ENCODE measurements around the gene NUDT4.
"Not testable (repeated sequence)": the region's sequence is repeated elsewhere in the genome, so short reads cannot be mapped to it uniquely, and the experiment has no call there.

Gene NUDT4

GRCh38 chr12:93427779-93428564, 50.2 kb downstream of the NUDT4 start:
- TF ChIP-seq CTCF (IDR thresholded peaks at IDR 0.05; ENCODE audit: extremely low read depth, insufficient read depth, missing control alignments): no peak
- DNase-seq (ENCODE audit: low spot score): no peak
- in situ Hi-C loops (cut with MboI; ENCODE audit: low pct_unique_long_range_greater_than_20kb, low sequenced_read_pairs, unreplicated experiment): no loop called here

GRCh38 chr12:93429448-93429847, 51.7 kb downstream of the NUDT4 start:
- no peak for DNase-seq (ENCODE audit: low spot score)
- in situ Hi-C loops (cut with MboI; ENCODE audit: low pct_unique_long_range_greater_than_20kb, low sequenced_read_pairs, unreplicated experiment): no loop called here
- no peak for TF ChIP-seq CTCF (IDR thresholded peaks at IDR 0.05; ENCODE audit: extremely low read depth, insufficient read depth, missing control alignments)

DNA sequence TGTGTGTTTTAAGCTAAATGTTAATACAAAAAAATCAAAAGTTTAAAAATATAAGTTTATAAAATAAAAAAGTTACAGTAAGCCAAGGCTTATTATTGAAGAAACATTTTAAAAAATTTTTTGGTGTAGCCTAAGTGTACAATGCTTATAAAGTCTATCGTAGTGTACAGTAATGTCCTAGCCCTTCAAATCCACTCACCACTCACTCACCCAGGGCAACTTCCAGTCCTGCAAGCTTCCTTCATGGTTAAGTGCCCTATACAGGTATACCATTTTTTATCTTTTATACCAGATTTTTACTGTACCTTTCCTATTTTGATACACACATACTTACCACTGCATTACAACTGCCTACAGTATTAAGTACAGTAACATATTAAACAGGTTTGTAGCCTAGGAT, 52.1 kb downstream of the NUDT4 start:
- in situ Hi-C loops (cut with MboI; ENCODE audit: low pct_unique_long_range_greater_than_20kb, low sequenced_read_pairs, unreplicated experiment): no loop called here
- no peak for TF ChIP-seq CTCF (IDR thresholded peaks at IDR 0.05; ENCODE audit: extremely low read depth, insufficient read depth, missing control alignments)
- no peak for DNase-seq (ENCODE audit: low spot score)

- in situ Hi-C loops (cut with MboI; ENCODE audit: low pct_unique_long_range_greater_than_20kb, low sequenced_read_pairs, unreplicated experiment): no loop called here
- DNase-seq (ENCODE audit: low spot score): no peak
- no peak for TF ChIP-seq CTCF (IDR thresholded peaks at IDR 0.05; ENCODE audit: extremely low read depth, insufficient read depth, missing control alignments)
Measured at GRCh38 chr12:93430280-93430679, 52.6 kb downstream of the NUDT4 start.

DNA sequence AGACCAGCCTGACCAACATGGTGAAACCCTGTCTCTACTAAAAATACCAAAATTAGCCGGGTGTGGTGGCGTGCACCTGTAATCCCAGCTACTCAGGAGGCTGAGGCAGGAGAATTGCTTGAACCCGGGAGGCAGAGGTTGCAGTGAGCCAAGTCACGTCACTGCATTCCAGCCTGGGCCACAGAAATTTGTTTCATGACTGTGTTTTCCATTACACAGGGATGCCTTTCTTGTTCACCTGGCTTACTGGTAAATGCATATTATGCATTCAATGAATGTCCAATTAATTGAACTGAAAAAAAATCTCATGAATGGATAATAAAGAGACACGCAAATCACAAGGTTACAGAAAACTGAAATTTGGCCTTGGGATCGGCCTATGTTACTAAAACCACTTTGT, 54.3 kb downstream of the NUDT4 start:
- in situ Hi-C loops (cut with MboI; ENCODE audit: low pct_unique_long_range_greater_than_20kb, low sequenced_read_pairs, unreplicated experiment); DNase-seq (ENCODE audit: low spot score): not testable (repeated sequence)

- no peak for DNase-seq (ENCODE audit: low spot score)
- in situ Hi-C loops (cut with MboI; ENCODE audit: low pct_unique_long_range_greater_than_20kb, low sequenced_read_pairs, unreplicated experiment): no loop called here
- TF ChIP-seq CTCF (IDR thresholded peaks at IDR 0.05; ENCODE audit: extremely low read depth, insufficient read depth, missing control alignments): no peak
Measured at GRCh38 chr12:93434256-93434865, 56.6 kb downstream of the NUDT4 start.

DNA sequence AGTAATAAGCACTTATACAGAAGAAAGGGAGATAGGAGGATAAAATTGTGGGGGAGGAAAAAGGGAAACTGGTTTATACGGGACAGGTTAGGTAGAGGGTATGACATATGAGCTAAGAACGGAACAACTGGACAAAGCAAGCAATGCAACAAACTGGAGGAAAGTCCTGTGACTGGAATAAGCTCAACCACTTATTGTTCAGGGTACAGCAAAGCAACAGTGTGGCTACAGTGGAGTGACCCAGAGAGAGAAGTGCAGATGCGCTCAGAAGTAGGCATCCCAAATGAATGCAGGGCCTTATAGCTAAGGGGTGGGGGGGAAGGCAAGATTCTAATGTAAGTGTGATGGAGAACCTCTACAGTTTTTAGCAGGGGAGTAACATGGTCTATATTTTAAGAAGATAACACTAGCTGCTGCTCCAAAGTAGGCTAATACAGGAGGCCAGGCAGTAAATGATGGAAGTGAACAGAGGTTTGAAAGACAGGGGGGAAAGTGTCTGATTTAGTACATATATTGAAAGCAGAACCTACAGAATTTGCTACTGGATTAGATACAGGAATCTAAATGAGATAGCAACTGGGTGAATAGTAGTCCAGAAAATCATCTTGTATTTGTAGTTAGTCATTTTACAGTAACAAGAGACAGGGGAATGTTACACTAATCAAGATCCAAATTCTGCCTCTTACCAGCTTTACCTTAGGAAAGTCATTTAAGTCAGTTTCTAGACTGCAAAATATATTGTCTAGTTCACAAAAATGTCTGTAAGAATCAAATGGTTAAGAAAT, 60.7 kb downstream of the NUDT4 start:
- no peak for TF ChIP-seq CTCF (IDR thresholded peaks at IDR 0.05; ENCODE audit: extremely low read depth, insufficient read depth, missing control alignments)
- no peak for DNase-seq (ENCODE audit: low spot score)
- in situ Hi-C loops (cut with MboI; ENCODE audit: low pct_unique_long_range_greater_than_20kb, low sequenced_read_pairs, unreplicated experiment): no loop called here

All from GM13977 (cell line).